HTR-8/SVneo (cell line): ENCODE results near the gene THBS3.
"Not testable (repeated sequence)": the region's sequence is repeated elsewhere in the genome, so short reads cannot be mapped to it uniquely, and the experiment has no call there.

Experiments used
- DNase-seq: peaks from one replicate; pipeline ENCODE4 v3.0.0; 2011; ENCODE audit warnings: low spot score, mixed read lengths; ENCODE audit not compliant: insufficient read length
- FAIRE-seq: peaks from 2 replicates; lab custom pipeline; 2011; peaks lifted over from hg19 to GRCh38; lab: Jason Lieb, UNC

The THBS3 gene

GRCh38 chr1:155177192-155177917 is 30.3 kb downstream of the THBS3 start:
- DNase-seq: no peak
- no peak for FAIRE-seq

GRCh38 chr1:155176544-155177071 is 31.1 kb downstream of the THBS3 start:
- FAIRE-seq (no peak), DNase-seq (peak; percentile 88)

GRCh38 chr1:155175927-155176371 is 31.7 kb downstream of the THBS3 start:
- FAIRE-seq (no peak), DNase-seq (no peak)

- DNase-seq (no peak), FAIRE-seq (no peak)
Observed at GRCh38 chr1:155175281-155175926, 32.3 kb downstream of the THBS3 start.

GRCh38 chr1:155174324-155175280 is 33.1 kb downstream of the THBS3 start:
- FAIRE-seq (no peak), DNase-seq (no peak)

- DNase-seq (peak; percentile 62), FAIRE-seq (no peak)
Observed at GRCh38 chr1:155173478-155174323, 34.0 kb downstream of the THBS3 start, which contains the start of gene TRIM46. Gene TRIM46, plus strand, starts transcription at chr1:155173849. Its CDS starts 118 bp downstream, at chr1:155173967.

- peak; percentile 80 for FAIRE-seq
- peak; percentile 97 for DNase-seq
Observed at GRCh38 chr1:155172732-155173477, 34.8 kb downstream of the THBS3 start, which contains the start of gene KRTCAP2. Gene KRTCAP2, minus strand, starts transcription at chr1:155173304. Its CDS starts 80 bp downstream, at chr1:155173224.

- DNase-seq: no peak
- FAIRE-seq: no peak
Observed at GRCh38 chr1:155171836-155172731, 35.6 kb downstream of the THBS3 start.

- FAIRE-seq (no peak), DNase-seq (no peak)
Observed at GRCh38 chr1:155170806-155171205, 36.9 kb downstream of the THBS3 start.

- DNase-seq: no peak
- no peak for FAIRE-seq
Observed at GRCh38 chr1:155170101-155170785, 37.5 kb downstream of the THBS3 start.

- DNase-seq: no peak
- no peak for FAIRE-seq
Observed at GRCh38 chr1:155169541-155169940, 38.2 kb downstream of the THBS3 start.

GRCh38 chr1:155168456-155169210 is 39.1 kb downstream of the THBS3 start:
- FAIRE-seq (no peak), DNase-seq (no peak)

- not testable (repeated sequence) for DNase-seq, FAIRE-seq
Observed at GRCh38 chr1:155168105-155168445, 39.6 kb downstream of the THBS3 start.

GRCh38 chr1:155167166-155168104 is 40.3 kb downstream of the THBS3 start:
- DNase-seq (peak; percentile 81), FAIRE-seq (peak; percentile 9)

- no peak for DNase-seq
- FAIRE-seq: no peak
Observed at GRCh38 chr1:155166471-155167165, 41.1 kb downstream of the THBS3 start.
